ENCODE results near the gene DBN1. TPM values are rescaled to one million over a fixed set of nuclear protein-coding genes. Genes with fewer than 3 reads are reported as not detected.
"Not testable (repeated sequence)": the region's sequence is repeated elsewhere in the genome, so short reads cannot be mapped to it uniquely, and the experiment has no call there.

The DBN1 gene
- total and polyA plus RNA-seq, 4 donors = 23.7 to 140 (median 67.6) TPM

- Histone ChIP-seq H3K4me3 (ENCODE audit: low read length in 2 of 2) (no peak overlapping the region), H3K9me3 (ENCODE audit: control insufficient read depth, low read length) (no peaks in the 10 kb centered on the region), H3K4me1 (ENCODE audit: control insufficient read depth in 1 of 2, insufficient read depth in 2 of 2, low read length in 2 of 2) (no peaks in the 10 kb centered on the region), H3K36me3 (ENCODE audit: control insufficient read depth in 1 of 2, insufficient read depth in 2 of 2, low read length in 1 of 2) (peaks cover 0 to 18% of the 10 kb centered on the region in 2 donors), H3K27ac (ENCODE audit: low read depth in 1 of 2, low read length in 2 of 2) (no peak overlapping the region), H3K27me3 (ENCODE audit: control insufficient read depth in 1 of 2, insufficient read depth in 2 of 2, low read length in 1 of 2) (no peaks in the 10 kb centered on the region)
- 39% methylated on average over 25 to 26 of the region's 26 CpGs for WGBS, 2 donors
- intact Hi-C loops (cut with DNase I) = no loop called here
- DNase-seq (peak in 1 of 2 donors; percentile 81), ATAC-seq (ENCODE audit: low FRiP score) (no peak)
These were observed 15.8 kb upstream of the DBN1 start for GRCh38 chr5:177489119-177489716.

- Histone ChIP-seq H3K9me3 (ENCODE audit: control insufficient read depth, low read length) (no peaks in the 10 kb centered on the region), H3K4me1 (ENCODE audit: control insufficient read depth in 1 of 2, insufficient read depth in 2 of 2, low read length in 2 of 2) (no peaks in the 10 kb centered on the region), H3K27me3 (ENCODE audit: control insufficient read depth in 1 of 2, insufficient read depth in 2 of 2, low read length in 1 of 2) (no peaks in the 10 kb centered on the region), H3K27ac (ENCODE audit: low read depth in 1 of 2, low read length in 2 of 2) (no peak overlapping the region), H3K4me3 (ENCODE audit: low read length in 2 of 2) (no peak overlapping the region), H3K36me3 (ENCODE audit: control insufficient read depth in 1 of 2, insufficient read depth in 2 of 2, low read length in 1 of 2) (peaks cover 0 to 18% of the 10 kb centered on the region in 2 donors)
- WGBS, 2 donors = 69% methylated on average over 15 of the region's 15 CpGs
- intact Hi-C loops (cut with DNase I) = no loop called here
- ATAC-seq (ENCODE audit: low FRiP score) = no peak
- DNase-seq = no peak
These were observed 14.5 kb upstream of the DBN1 start for GRCh38 chr5:177487975-177488374.

- Histone ChIP-seq H3K4me3 (ENCODE audit: low read length in 2 of 2) (no peak overlapping the region), H3K27ac (ENCODE audit: low read depth in 1 of 2, low read length in 2 of 2) (no peak overlapping the region), H3K4me1 (ENCODE audit: control insufficient read depth in 1 of 2, insufficient read depth in 2 of 2, low read length in 2 of 2) (no peaks in the 10 kb centered on the region), H3K36me3 (ENCODE audit: control insufficient read depth in 1 of 2, insufficient read depth in 2 of 2, low read length in 1 of 2) (peaks cover 0 to 18% of the 10 kb centered on the region in 2 donors), H3K9me3 (ENCODE audit: control insufficient read depth, low read length) (no peaks in the 10 kb centered on the region), H3K27me3 (ENCODE audit: control insufficient read depth in 1 of 2, insufficient read depth in 2 of 2, low read length in 1 of 2) (no peaks in the 10 kb centered on the region)
- ATAC-seq (ENCODE audit: low FRiP score) (no peak), DNase-seq (no peak)
- intact Hi-C loops (cut with DNase I) = no loop called here
- 78% methylated on average over 8 of the region's 8 CpGs for WGBS, 2 donors
These were observed 13.7 kb upstream of the DBN1 start for GRCh38 chr5:177487144-177487543.

- WGBS, 2 donors = 76% methylated on average over 3 of the region's 3 CpGs
- Histone ChIP-seq H3K4me1 (ENCODE audit: control insufficient read depth in 1 of 2, insufficient read depth in 2 of 2, low read length in 2 of 2) (no peaks in the 10 kb centered on the region), H3K27me3 (ENCODE audit: control insufficient read depth in 1 of 2, insufficient read depth in 2 of 2, low read length in 1 of 2) (no peaks in the 10 kb centered on the region), H3K9me3 (ENCODE audit: control insufficient read depth, low read length) (no peaks in the 10 kb centered on the region), H3K27ac (ENCODE audit: low read depth in 1 of 2, low read length in 2 of 2) (no peak overlapping the region), H3K4me3 (ENCODE audit: low read length in 2 of 2) (no peak overlapping the region), H3K36me3 (ENCODE audit: control insufficient read depth in 1 of 2, insufficient read depth in 2 of 2, low read length in 1 of 2) (peaks cover 0 to 18% of the 10 kb centered on the region in 2 donors)
- DNase-seq (no peak), ATAC-seq (ENCODE audit: low FRiP score) (no peak)
- intact Hi-C loops (cut with DNase I) = no loop called here
These were observed 12.8 kb upstream of the DBN1 start for GRCh38 chr5:177486256-177486655.

GRCh38 chr5:177485753-177486152, 12.3 kb upstream of the DBN1 start:
- ATAC-seq (ENCODE audit: low FRiP score); DNase-seq; H3K4me1 ChIP-seq (ENCODE audit: control insufficient read depth in 1 of 2, insufficient read depth in 2 of 2, low read length in 2 of 2); H3K27me3 ChIP-seq (ENCODE audit: control insufficient read depth in 1 of 2, insufficient read depth in 2 of 2, low read length in 1 of 2); H3K4me3 ChIP-seq (ENCODE audit: low read length in 2 of 2); H3K27ac ChIP-seq (ENCODE audit: low read depth in 1 of 2, low read length in 2 of 2); H3K9me3 ChIP-seq (ENCODE audit: control insufficient read depth, low read length); intact Hi-C loops (cut with DNase I): not testable (repeated sequence)
- 79 to 88% methylated on average over 3 of the region's 3 CpGs for WGBS, 2 donors
- peaks cover 0 to 14% of the 10 kb centered on the region in 2 donors for H3K36me3 ChIP-seq (ENCODE audit: control insufficient read depth in 1 of 2, insufficient read depth in 2 of 2, low read length in 1 of 2)

GRCh38 chr5:177484902-177485549, 11.6 kb upstream of the DBN1 start:
- intact Hi-C loops (cut with DNase I) = no loop called here
- Histone ChIP-seq H3K9me3 (ENCODE audit: control insufficient read depth, low read length) (no peaks in the 10 kb centered on the region), H3K27me3 (ENCODE audit: control insufficient read depth in 1 of 2, insufficient read depth in 2 of 2, low read length in 1 of 2) (no peaks in the 10 kb centered on the region), H3K36me3 (ENCODE audit: control insufficient read depth in 1 of 2, insufficient read depth in 2 of 2, low read length in 1 of 2) (peaks cover 0 to 14% of the 10 kb centered on the region in 2 donors), H3K27ac (ENCODE audit: low read depth in 1 of 2, low read length in 2 of 2) (peak overlapping the region in 1 of 2 donors; percentile 20), H3K4me1 (ENCODE audit: control insufficient read depth in 1 of 2, insufficient read depth in 2 of 2, low read length in 2 of 2) (no peaks in the 10 kb centered on the region), H3K4me3 (ENCODE audit: low read length in 2 of 2) (no peak overlapping the region)
- ATAC-seq (ENCODE audit: low FRiP score) (no peak), DNase-seq (no peak)
- 29 to 34% methylated on average over 13 of the region's 13 CpGs for WGBS, 2 donors

GRCh38 chr5:177483994-177484901, 10.8 kb upstream of the DBN1 start:
- no peak overlapping the region for H3K4me3 ChIP-seq (ENCODE audit: low read length in 2 of 2)
- DNase-seq = peak in 1 of 2 donors; percentile 78
- ATAC-seq (ENCODE audit: low FRiP score) = no peak
- H3K9me3 ChIP-seq (ENCODE audit: control insufficient read depth, low read length) = no peaks in the 10 kb centered on the region
- peaks cover 0 to 12% of the 10 kb centered on the region in 2 donors for H3K36me3 ChIP-seq (ENCODE audit: control insufficient read depth in 1 of 2, insufficient read depth in 2 of 2, low read length in 1 of 2)
- H3K27me3 ChIP-seq (ENCODE audit: control insufficient read depth in 1 of 2, insufficient read depth in 2 of 2, low read length in 1 of 2) = no peaks in the 10 kb centered on the region
- intact Hi-C loops (cut with DNase I) = no loop called here
- H3K4me1 ChIP-seq (ENCODE audit: control insufficient read depth in 1 of 2, insufficient read depth in 2 of 2, low read length in 2 of 2) = no peaks in the 10 kb centered on the region
- H3K27ac ChIP-seq (ENCODE audit: low read depth in 1 of 2, low read length in 2 of 2) = peak overlapping the region in 1 of 2 donors; percentile 20
- WGBS, 2 donors = 12 to 21% methylated on average over 22 of the region's 22 CpGs

- Histone ChIP-seq H3K36me3 (ENCODE audit: control insufficient read depth in 1 of 2, insufficient read depth in 2 of 2, low read length in 1 of 2) (peaks cover 0 to 8% of the 10 kb centered on the region in 2 donors), H3K9me3 (ENCODE audit: control insufficient read depth, low read length) (no peaks in the 10 kb centered on the region), H3K4me1 (ENCODE audit: control insufficient read depth in 1 of 2, insufficient read depth in 2 of 2, low read length in 2 of 2) (no peaks in the 10 kb centered on the region), H3K27me3 (ENCODE audit: control insufficient read depth in 1 of 2, insufficient read depth in 2 of 2, low read length in 1 of 2) (no peaks in the 10 kb centered on the region), H3K4me3 (ENCODE audit: low read length in 2 of 2) (no peak overlapping the region), H3K27ac (ENCODE audit: low read depth in 1 of 2, low read length in 2 of 2) (no peak overlapping the region)
- DNase-seq = no peak
- intact Hi-C loops (cut with DNase I) = no loop called here
- ATAC-seq (ENCODE audit: low FRiP score) = no peak
- 84% methylated on average over 9 of the region's 9 CpGs for WGBS, 2 donors
These were observed 9.6 kb upstream of the DBN1 start for GRCh38 chr5:177483042-177483441.

Measured in aorta (tissue), 5 donors.